Activated T-cell treated with anti-CD3 and anti-CD28 coated beads for 1 hour (primary cell): ENCODE data around the gene SNAPIN.

Experiments used
- DNase-seq: peaks from one replicate; pipeline ENCODE4 v3.0.0-alpha.2; 2020; ENCODE audit warnings: low read depth

Gene SNAPIN

DNA sequence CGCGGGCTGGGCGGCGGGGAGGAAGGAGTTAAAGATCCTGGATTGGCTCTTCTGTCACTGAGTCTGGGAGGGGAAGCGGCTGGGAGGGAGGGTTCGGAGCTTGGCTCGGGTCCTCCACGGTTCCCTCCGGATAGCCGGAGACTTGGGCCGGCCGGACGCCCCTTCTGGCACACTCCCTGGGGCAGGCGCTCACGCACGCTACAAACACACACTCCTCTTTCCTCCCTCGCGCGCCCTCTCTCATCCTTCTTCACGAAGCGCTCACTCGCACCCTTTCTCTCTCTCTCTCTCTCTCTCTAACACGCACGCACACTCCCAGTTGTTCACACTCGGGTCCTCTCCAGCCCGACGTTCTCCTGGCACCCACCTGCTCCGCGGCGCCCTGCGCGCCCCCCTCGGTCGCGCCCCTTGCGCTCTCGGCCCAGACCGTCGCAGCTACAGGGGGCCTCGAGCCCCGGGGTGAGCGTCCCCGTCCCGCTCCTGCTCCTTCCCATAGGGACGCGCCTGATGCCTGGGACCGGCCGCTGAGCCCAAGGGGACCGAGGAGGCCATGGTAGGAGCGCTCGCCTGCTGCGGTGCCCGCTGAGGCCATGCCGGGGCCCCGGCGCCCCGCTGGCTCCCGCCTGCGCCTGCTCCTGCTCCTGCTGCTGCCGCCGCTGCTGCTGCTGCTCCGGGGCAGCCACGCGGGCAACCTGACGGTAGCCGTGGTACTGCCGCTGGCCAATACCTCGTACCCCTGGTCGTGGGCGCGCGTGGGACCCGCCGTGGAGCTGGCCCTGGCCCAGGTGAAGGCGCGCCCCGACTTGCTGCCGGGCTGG, 20.2 kb downstream of the SNAPIN start, which contains the start of gene NPR1:
TSS of gene NPR1 (plus strand) at position 170 of the 818 bp plus-strand sequence. CDS start at position 591, 421 bp downstream.
- no peak for DNase-seq

GRCh38 chr1:153679337-153680119, 21.0 kb downstream of the SNAPIN start:
- no peak for DNase-seq

DNA sequence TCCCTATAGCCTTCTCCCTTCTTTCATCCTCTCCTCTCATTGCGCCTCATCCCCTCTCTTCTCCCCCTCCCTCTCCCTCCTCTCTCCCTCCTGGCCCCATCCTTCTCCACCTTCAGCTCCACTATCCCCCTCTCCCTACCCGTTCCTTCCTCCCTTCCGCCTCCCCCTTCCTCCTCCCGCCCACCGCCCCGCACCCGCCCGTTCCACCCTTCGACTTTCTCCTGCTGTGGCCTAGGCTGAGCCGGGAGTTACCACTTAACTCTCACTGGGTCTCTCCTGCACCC, 21.6 kb downstream of the SNAPIN start:
- DNase-seq = no peak

DNA sequence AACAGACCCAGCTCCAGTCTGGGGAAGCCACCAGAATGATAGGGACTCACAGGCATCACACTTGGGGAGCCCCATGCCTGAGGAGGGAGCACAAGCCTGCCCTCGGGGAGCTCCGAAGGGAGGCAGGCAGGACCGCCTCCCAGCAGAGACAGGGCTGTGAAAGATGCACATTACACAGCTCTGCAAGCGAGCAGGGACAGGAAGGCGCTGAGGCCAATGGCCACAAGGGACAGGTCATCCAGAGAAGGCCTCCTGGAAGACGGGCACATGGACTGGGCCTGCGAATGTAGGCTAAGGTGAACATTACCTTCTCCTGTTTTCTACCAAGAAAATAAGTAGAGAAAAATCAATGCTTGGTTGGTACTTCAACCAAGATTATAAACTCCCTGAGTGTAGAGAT, 24.2 kb downstream of the SNAPIN start:
- no peak for DNase-seq

GRCh38 chr1:153683854-153684253, 25.4 kb downstream of the SNAPIN start:
- no peak for DNase-seq

- DNase-seq = no peak
These were observed 26.4 kb downstream of the SNAPIN start for GRCh38 chr1:153684892-153685291.

- no peak for DNase-seq
These were observed 27.2 kb downstream of the SNAPIN start for GRCh38 chr1:153685544-153686340.

DNA sequence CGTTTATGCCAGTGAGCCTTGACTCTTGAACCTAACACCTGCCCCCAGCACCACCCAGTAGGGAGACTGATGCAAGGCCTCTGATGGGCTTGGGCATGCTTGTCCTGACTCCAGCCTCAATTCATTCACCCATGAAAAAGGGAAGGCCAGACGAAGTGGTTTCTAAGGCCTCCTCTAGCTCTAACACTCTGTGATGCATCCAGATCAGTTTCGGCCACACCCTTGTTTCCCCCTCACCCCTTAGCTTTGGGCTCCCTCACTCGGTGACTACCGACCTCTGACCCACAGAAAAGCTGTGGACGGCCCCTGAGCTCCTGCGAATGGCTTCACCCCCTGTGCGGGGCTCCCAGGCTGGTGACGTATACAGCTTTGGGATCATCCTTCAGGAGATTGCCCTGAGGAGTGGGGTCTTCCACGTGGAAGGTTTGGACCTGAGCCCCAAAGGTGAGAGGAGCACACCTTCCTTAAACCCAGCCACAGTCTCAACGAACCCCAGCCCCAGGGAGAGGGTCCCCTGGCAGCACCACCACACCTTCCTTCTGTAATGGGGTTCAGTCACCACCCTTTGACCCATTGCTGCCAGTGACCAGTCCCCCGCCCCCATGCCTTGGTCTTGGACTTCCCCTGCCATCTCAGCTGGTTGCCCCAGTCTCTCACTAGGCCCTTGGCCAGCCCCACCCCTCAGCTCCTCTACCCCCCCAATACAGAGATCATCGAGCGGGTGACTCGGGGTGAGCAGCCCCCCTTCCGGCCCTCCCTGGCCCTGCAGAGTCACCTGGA, 29.0 kb downstream of the SNAPIN start:
- no peak for DNase-seq

GRCh38 chr1:153688276-153688675, 29.8 kb downstream of the SNAPIN start:
- DNase-seq = no peak

DNA sequence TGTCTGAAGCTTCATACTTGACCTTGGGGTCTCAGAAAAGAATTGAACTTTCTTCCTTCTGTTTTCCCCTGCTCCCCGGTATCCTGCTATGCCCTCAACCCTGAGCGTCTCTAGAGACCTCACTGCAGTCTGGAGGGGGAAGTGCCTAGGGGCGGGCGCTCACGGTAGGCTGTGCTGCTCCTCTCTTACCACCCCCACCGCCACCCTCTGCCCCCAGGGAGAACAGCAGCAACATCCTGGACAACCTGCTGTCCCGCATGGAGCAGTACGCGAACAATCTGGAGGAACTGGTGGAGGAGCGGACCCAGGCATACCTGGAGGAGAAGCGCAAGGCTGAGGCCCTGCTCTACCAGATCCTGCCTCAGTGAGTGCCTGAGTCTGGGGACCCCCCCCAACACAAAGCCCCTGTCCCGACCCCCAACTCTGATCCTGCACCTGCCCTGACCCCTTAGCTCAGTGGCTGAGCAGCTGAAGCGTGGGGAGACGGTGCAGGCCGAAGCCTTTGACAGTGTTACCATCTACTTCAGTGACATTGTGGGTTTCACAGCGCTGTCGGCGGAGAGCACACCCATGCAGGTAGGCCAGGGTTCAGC, 30.3 kb downstream of the SNAPIN start:
- no peak for DNase-seq

- no peak for DNase-seq
These were observed 35.0 kb downstream of the SNAPIN start for GRCh38 chr1:153693466-153693865.

GRCh38 chr1:153696741-153697140, 38.2 kb downstream of the SNAPIN start:
- DNase-seq = no peak

DNA sequence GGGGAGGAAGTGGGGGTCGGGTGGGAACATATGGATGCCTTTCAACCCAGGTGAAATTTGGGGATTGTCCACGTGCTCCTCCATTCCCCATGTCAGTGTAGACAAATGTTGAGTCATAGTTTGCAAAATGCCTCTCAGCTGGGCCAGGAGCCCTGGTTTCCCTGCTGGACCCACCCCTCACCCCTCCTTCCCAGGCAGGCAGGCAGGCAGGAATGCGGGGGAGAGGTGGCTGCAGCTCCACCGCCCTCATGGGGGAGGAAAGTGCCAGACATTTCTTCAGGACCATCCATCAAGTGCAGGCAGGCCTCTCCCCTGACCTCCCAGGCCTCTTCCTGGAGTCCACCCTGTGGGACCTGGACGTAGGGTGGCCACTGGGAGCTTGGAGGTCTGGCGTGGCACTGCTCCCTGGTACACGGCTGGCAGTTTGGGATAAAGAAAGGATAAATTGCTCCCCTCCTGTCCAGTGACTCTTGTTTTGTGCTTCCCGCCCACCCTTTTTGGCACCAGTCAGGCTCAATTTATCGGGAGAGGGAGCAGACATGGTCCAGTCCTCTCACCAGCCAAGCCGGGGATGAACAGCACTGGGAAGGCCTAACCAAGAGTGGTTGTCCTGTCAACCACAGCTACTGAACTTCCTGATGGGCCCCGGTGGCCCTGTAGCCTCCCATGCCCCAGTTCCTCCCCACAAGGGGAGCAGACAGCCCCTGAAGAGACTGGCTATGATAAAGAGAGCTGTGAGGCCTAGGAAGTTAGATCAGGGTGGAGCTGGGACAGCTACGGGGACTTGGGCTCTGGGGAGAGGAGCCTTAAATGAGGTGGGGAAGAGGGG, 38.9 kb downstream of the SNAPIN start:
- DNase-seq = no peak

DNA sequence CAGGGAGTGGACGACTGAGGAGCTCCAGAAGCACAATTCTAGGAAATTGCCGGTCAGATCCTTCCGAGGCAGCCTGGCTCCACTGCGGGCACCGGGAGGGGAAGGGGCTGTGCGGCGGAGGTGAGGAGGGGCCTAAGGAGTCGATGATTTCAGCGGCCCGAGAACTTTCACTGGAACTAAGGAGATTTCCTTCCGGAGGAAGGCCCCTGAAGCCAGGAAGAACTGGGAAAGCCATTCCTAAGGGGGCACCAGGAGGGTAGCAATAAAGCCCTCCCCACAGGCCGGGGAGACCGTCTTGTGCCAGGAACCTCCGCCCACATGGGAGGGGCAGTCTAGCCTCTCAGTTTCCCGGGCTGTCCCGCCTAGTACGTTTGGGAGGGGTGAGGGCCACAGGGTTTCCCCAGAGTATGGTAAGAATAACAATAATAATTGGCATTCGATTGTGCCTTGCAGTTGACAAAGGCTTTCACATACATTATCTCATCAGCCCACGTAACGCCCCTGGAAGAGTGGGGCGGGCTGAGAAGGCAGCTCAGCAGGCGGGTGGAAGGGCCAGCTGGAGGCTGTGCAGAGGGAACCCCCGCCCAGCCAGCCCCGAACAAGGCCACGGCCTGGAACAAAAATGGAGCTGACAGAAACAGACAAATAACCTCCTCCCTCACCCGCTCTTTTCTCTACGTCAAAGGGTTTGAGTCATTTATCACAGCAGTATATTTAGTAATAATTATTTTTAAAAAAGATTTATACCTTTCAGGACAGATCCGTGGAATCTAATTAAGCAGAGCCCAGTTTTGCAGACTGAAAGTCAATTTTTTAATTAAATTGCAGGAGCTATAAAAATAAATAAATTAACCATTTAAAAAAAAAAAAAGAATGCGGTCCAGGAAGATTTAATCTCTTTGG, 39.8 kb downstream of the SNAPIN start:
- no peak for DNase-seq

GRCh38 chr1:153698923-153699714, 40.6 kb downstream of the SNAPIN start:
- no peak for DNase-seq

- DNase-seq = no peak
These were observed 41.3 kb downstream of the SNAPIN start for GRCh38 chr1:153699768-153700167.

GRCh38 chr1:153705484-153705883, 47.0 kb downstream of the SNAPIN start:
- DNase-seq = no peak

- DNase-seq = no peak
These were observed 52.5 kb downstream of the SNAPIN start for GRCh38 chr1:153711026-153711425.
